Kidney capillary endothelial cell (primary cell): Measurements from ENCODE around the gene DOC2A.
"Not testable (repeated sequence)": the region's sequence is repeated elsewhere in the genome, so short reads cannot be mapped to it uniquely, and the experiment has no call there.

Source experiments
- DNase-seq: peaks from one replicate; pipeline ENCODE4 v3.0.0-alpha.2; 2018; ENCODE audit warnings: low spot score

DOC2A gene

GRCh38 chr16:30027588-30028437, 17.0 kb upstream of the DOC2A start:
- DNase-seq, result no peak

- no peak for DNase-seq
These were observed 15.6 kb upstream of the DOC2A start for GRCh38 chr16:30026449-30026848.

- DNase-seq, result no peak
These were observed 14.7 kb upstream of the DOC2A start for GRCh38 chr16:30025574-30025973.

GRCh38 chr16:30025156-30025555, 14.3 kb upstream of the DOC2A start:
- no peak for DNase-seq

- no peak for DNase-seq
These were observed 13.6 kb upstream of the DOC2A start for GRCh38 chr16:30024451-30024850.

- no peak for DNase-seq
These were observed 12.8 kb upstream of the DOC2A start for GRCh38 chr16:30023586-30023985.

GRCh38 chr16:30022887-30023286, 12.1 kb upstream of the DOC2A start, which contains the start of gene C16orf92:
Gene C16orf92, plus strand, starts transcription at chr16:30023198. Its CDS starts 143 bp downstream, at chr16:30023341.
- DNase-seq, result no peak

GRCh38 chr16:30018731-30019158, 7.9 kb upstream of the DOC2A start:
- DNase-seq, result no peak

- DNase-seq, result not testable (repeated sequence)
These were observed 7.1 kb upstream of the DOC2A start for GRCh38 chr16:30017937-30018336.

GRCh38 chr16:30017277-30017656, 6.4 kb upstream of the DOC2A start:
- no peak for DNase-seq

GRCh38 chr16:30016555-30017276, 5.9 kb upstream of the DOC2A start:
- no peak for DNase-seq

GRCh38 chr16:30015450-30015849, 4.6 kb upstream of the DOC2A start:
- DNase-seq, result not testable (repeated sequence)

- DNase-seq, result not testable (repeated sequence)
These were observed 1.8 kb upstream of the DOC2A start for GRCh38 chr16:30012598-30012997.

GRCh38 chr16:30011714-30012504, 1.1 kb upstream of the DOC2A start:
- no peak for DNase-seq

GRCh38 chr16:30009990-30010843, 610 bp downstream of the DOC2A start:
- DNase-seq, result no peak

- DNase-seq, result no peak
These were observed 1.6 kb downstream of the DOC2A start for GRCh38 chr16:30009085-30009862.

- DNase-seq, result no peak
These were observed 3.4 kb downstream of the DOC2A start for GRCh38 chr16:30007378-30007895.

- no peak for DNase-seq
These were observed 4.0 kb downstream of the DOC2A start for GRCh38 chr16:30006659-30007377.

GRCh38 chr16:30006095-30006473, 4.7 kb downstream of the DOC2A start:
- DNase-seq, result no peak
